Measurements from ENCODE around the gene PLXNC1. TPM values are rescaled to one million over a fixed set of nuclear protein-coding genes. Genes with fewer than 3 reads are reported as not detected.

The PLXNC1 gene
- total and polyA plus RNA-seq, 9 of the 15 experiments (the other 6 are each of a cell fraction or from before 2014, with no cell fraction given): 0.08 to 0.87 (median 0.28) TPM

GRCh38 chr12:94169495-94169894, 21.1 kb downstream of the PLXNC1 start:
- Histone ChIP-seq H3K79me2 (ENCODE audit: control insufficient read depth, insufficient read depth, low read length) (no peaks in the 10 kb centered on the region), H3K4me3 (no peak overlapping the region), H3K27ac (ENCODE audit: extremely low read depth, low read depth, low read length) (no peak overlapping the region), H3K9me3 (replicated peaks; ENCODE audit: control insufficient read depth, insufficient read depth, low read depth, low read length) (no peaks in the 10 kb centered on the region), H3K4me1 (replicated peaks in 1 of 2; ENCODE audit: control insufficient read depth in 2 of 2, insufficient read depth in 2 of 2, low read length in 2 of 2) (peaks cover 0 to 4% of the 10 kb centered on the region in 2 experiments; a peak in 3 of 5 replicates), H2AFZ (ENCODE audit: low read depth, low read length) (no peak overlapping the region), H3K36me3 (ENCODE audit: control insufficient read depth, insufficient read depth, low read length) (no peaks in the 10 kb centered on the region), H3K9me1 (ENCODE audit: control insufficient read depth, insufficient read depth, low read length) (no peaks in the 10 kb centered on the region), H3K4me2 (ENCODE audit: insufficient read depth, low read length) (no peak overlapping the region), H3K9ac (ENCODE audit: insufficient read depth in 1 of 2, low read depth in 2 of 2, low read length in 2 of 2) (no peak overlapping the region), H3K27me3 (ENCODE audit: control insufficient read depth in 2 of 2, insufficient read depth in 2 of 2, low read length in 2 of 2) (peaks cover under 1 to 6% of the 10 kb centered on the region in 2 experiments; a peak in 1 of 5 replicates), H4K20me1 (replicated peaks; ENCODE audit: control insufficient read depth, insufficient read depth, low read length) (0 out of 2 replicates have a peak, but pooled peaks cover 4% of the 10 kb centered on the region)
- intact Hi-C loops (cut with micrococcal nuclease): no loop called here
- in situ Hi-C loops (cut with MboI): no loop called here
- WGBS (ENCODE audit: insufficient coverage, low coverage, missing lambda C conversion rate): 7% methylated on average over 1 of the region's 1 CpG
- ATAC-seq (no peak), FAIRE-seq (no peak), DNase-seq (ENCODE audit: extremely low read depth in 1 of 4, low spot score in 3 of 4) (no peak)
- TF ChIP-seq NEUROD1 (IDR thresholded peaks at IDR 0.05; ENCODE audit: borderline replicate concordance, low read depth, low read length, partially characterized antibody) (no peak), MCM3 (IDR thresholded peaks at IDR 0.05) (no peak), NR4A1 (CRISPR knock-in tag; IDR thresholded peaks at IDR 0.05) (no peak), NR4A1 (tag; IDR thresholded peaks at IDR 0.05) (no peak), SOX6 (IDR thresholded peaks at IDR 0.05) (no peak), PHF21A (IDR thresholded peaks at IDR 0.05; ENCODE audit: borderline replicate concordance, low read depth) (no peak), TCF3 (CRISPR knock-in tag; IDR thresholded peaks at IDR 0.05) (no peak), NR3C1 (CRISPR knock-in tag; IDR thresholded peaks at IDR 0.05) (no peak), CBX8 (IDR thresholded peaks at IDR 0.05; ENCODE audit: borderline replicate concordance, extremely low read depth, low read depth, low read length, poor library complexity, severe bottlenecking) (no peak)
- POLR2A ChIA-PET: interaction anchor here (0.6 kb wide), 1 partner anchor 1540 kb away, joined by 3 read pairs; no protein-coding TSS in a partner anchor
- no TSS peak for BruUV-seq (replicated peaks)
- CTCF ChIA-PET (ENCODE audit: low intra/inter-chr PET ratio): no interaction called here

Data from K562 (cell line).